KMS-11 (cell line): ENCODE measurements around the gene CSMD2.

ENCODE experiments used
- H2AFZ ChIP-seq: fragments of 200-600 bp; sonication (generic); 2 replicates; pipeline ENCODE4 v1.6.1; 2016; ENCODE audit warnings: antibody characterized with exemption, mixed run types, low read depth
- H3K27ac ChIP-seq: fragments of 200-600 bp; sonication (generic); 2 replicates; pipeline ENCODE4 v1.6.1; 2016; ENCODE audit warnings: mild to moderate bottlenecking, mixed run types
- H3K27me3 ChIP-seq: fragments of 200-600 bp; sonication (generic); 2 replicates; pipeline ENCODE4 v1.6.1; 2017; ENCODE audit warnings: mild to moderate bottlenecking, low read depth, mixed run types, moderate library complexity; ENCODE audit not compliant: insufficient read depth
- H3K36me3 ChIP-seq: fragments of 200-600 bp; sonication (generic); 2 replicates; pipeline ENCODE4 v1.6.1; 2017; ENCODE audit warnings: mild to moderate bottlenecking, mixed run types; ENCODE audit not compliant: insufficient read depth
- H3K4me1 ChIP-seq: fragments of 200-600 bp; sonication (generic); 2 replicates; pipeline ENCODE4 v1.6.1; 2016; ENCODE audit warnings: mild to moderate bottlenecking, low read depth, mixed run types; ENCODE audit not compliant: poor library complexity, severe bottlenecking
- H3K4me2 ChIP-seq: fragments of 200-600 bp; sonication (generic); 2 replicates; pipeline ENCODE4 v1.7.0; 2016; ENCODE audit warnings: mild to moderate bottlenecking, mixed run types
- H3K4me3 ChIP-seq: fragments of 200-600 bp; sonication (generic); IDR thresholded peaks from 2 replicates; pipeline ENCODE4 v1.6.1; 2017; ENCODE audit warnings: low read depth, low read length, mixed read lengths; ENCODE audit not compliant: insufficient read depth
- H3K79me2 ChIP-seq: fragments of 200-600 bp; sonication (generic); 2 replicates; pipeline ENCODE4 v1.6.1; 2016; ENCODE audit warnings: low read depth, mixed run types; ENCODE audit not compliant: insufficient read depth
- H3K9ac ChIP-seq: fragments of 200-600 bp; sonication (generic); 2 replicates; pipeline ENCODE4 v1.6.1; 2016; ENCODE audit warnings: mild to moderate bottlenecking, mixed run types
- H4K20me1 ChIP-seq: fragments of 200-600 bp; sonication (generic); 2 replicates; pipeline ENCODE4 v1.6.1; 2016; ENCODE audit warnings: mild to moderate bottlenecking, mixed run types; ENCODE audit not compliant: insufficient read depth
- CTCF ChIP-seq: fragments of 200-600 bp; sonication (generic); conservative IDR thresholded peaks from 2 replicates; pipeline ENCODE4 v1.6.1; 2017; ENCODE audit warnings: low read depth, mild to moderate bottlenecking, antibody characterized with exemption, low read length, moderate library complexity, mixed read lengths

The CSMD2 gene

GRCh38 chr1:33971913-33972312 lies 193.1 kb downstream of the CSMD2 start:
- TF ChIP-seq CTCF: no peak
- Histone ChIP-seq H4K20me1 (no peaks in the 10 kb centered on the region), H3K36me3 (no peaks in the 10 kb centered on the region), H3K4me2 (no peak overlapping the region), H3K4me1 (no peaks in the 10 kb centered on the region), H3K79me2 (no peaks in the 10 kb centered on the region), H2AFZ (no peak overlapping the region), H3K9ac (no peak overlapping the region), H3K4me3 (no peak overlapping the region), H3K27ac (no peak overlapping the region), H3K27me3 (no peaks in the 10 kb centered on the region; the same call in 1 of the 2 replicates)

GRCh38 chr1:33971018-33971710 lies 193.9 kb downstream of the CSMD2 start:
- no peak overlapping the region for H3K27ac ChIP-seq
- no peak for TF ChIP-seq CTCF
- H4K20me1 ChIP-seq: no peaks in the 10 kb centered on the region
- no peak overlapping the region for H3K9ac ChIP-seq
- H3K79me2 ChIP-seq: no peaks in the 10 kb centered on the region
- H3K27me3 ChIP-seq: no peaks in the 10 kb centered on the region; the same call in 1 of the 2 replicates
- H3K4me1 ChIP-seq: no peaks in the 10 kb centered on the region
- no peaks in the 10 kb centered on the region for H3K36me3 ChIP-seq
- H3K4me2 ChIP-seq: no peak overlapping the region
- H3K4me3 ChIP-seq: no peak overlapping the region
- no peak overlapping the region for H2AFZ ChIP-seq

GRCh38 chr1:33970148-33970825 lies 194.7 kb downstream of the CSMD2 start:
- H3K79me2 ChIP-seq: no peaks in the 10 kb centered on the region
- no peak overlapping the region for H3K27ac ChIP-seq
- no peaks in the 10 kb centered on the region for H4K20me1 ChIP-seq
- no peaks in the 10 kb centered on the region for H3K4me1 ChIP-seq
- no peaks in the 10 kb centered on the region for H3K36me3 ChIP-seq
- no peak overlapping the region for H3K4me2 ChIP-seq
- no peak for TF ChIP-seq CTCF
- H3K9ac ChIP-seq: no peak overlapping the region
- H3K4me3 ChIP-seq: no peak overlapping the region
- H2AFZ ChIP-seq: no peak overlapping the region
- H3K27me3 ChIP-seq: no peaks in the 10 kb centered on the region; the same call in 1 of the 2 replicates

- Histone ChIP-seq H3K4me3 (no peak overlapping the region), H3K4me2 (no peak overlapping the region), H3K79me2 (no peaks in the 10 kb centered on the region), H3K9ac (no peak overlapping the region), H3K27me3 (no peaks in the 10 kb centered on the region; the same call in 1 of the 2 replicates), H4K20me1 (no peaks in the 10 kb centered on the region), H3K4me1 (no peaks in the 10 kb centered on the region), H2AFZ (no peak overlapping the region), H3K36me3 (no peaks in the 10 kb centered on the region), H3K27ac (no peak overlapping the region)
- no peak for TF ChIP-seq CTCF
Measured at GRCh38 chr1:33966346-33967141, 198.5 kb downstream of the CSMD2 start.
